Endothelial cell of umbilical vein (primary cell): ENCODE measurements around the gene CLIP2. TPM values are rescaled to one million over a fixed set of nuclear protein-coding genes. Genes with fewer than 3 reads are reported as not detected.
"Not testable (repeated sequence)": the region's sequence is repeated elsewhere in the genome, so short reads cannot be mapped to it uniquely, and the experiment has no call there.

Experiments
- BruUV-seq: library from RNA; stranded (reverse); fragments of 400-500 nt; replicated peaks from 2 replicates; lab custom pipeline; 2021; lab: Mats Ljungman, UMichigan
- CTCF ChIA-PET: fragments of 300-600, 350-600 bp; sonication (Branson Sonifier 250); formaldehyde crosslinking; loops from one replicate; lab custom pipeline; 2021; ENCODE audit warnings: antibody characterized with exemption, inconsistent platforms; lab: Charles Lee
- POLR2A ChIA-PET: fragments of 300-600, 350-600 bp; sonication (Branson Sonifier 250); formaldehyde crosslinking; loops from one replicate; lab custom pipeline; 2021; ENCODE audit warnings: antibody characterized with exemption, inconsistent platforms; lab: Charles Lee
- DNase-seq: peaks from one replicate; pipeline ENCODE4 v3.0.0-alpha.2; 2011; ENCODE audit warnings: low read depth, low spot score
- FAIRE-seq: peaks from 2 replicates; lab custom pipeline; 2011; peaks lifted over from hg19 to GRCh38; lab: Jason Lieb, UNC
- H2AFZ ChIP-seq: 2 replicates; pipeline ENCODE4 v1.6.0; 2012; ENCODE audit warnings: low read depth, low read length, control low read depth, inconsistent platforms
- H3K27ac ChIP-seq: 2 replicates; pipeline ENCODE4 v1.5.1; 2011; ENCODE audit warnings: low read depth, mild to moderate bottlenecking, control low read depth, low read length, moderate library complexity; ENCODE audit not compliant: insufficient read depth
- H3K27me3 ChIP-seq, 2 experiments: 2 replicates each; pipeline versions ENCODE4 v1.6.0 to v1.6.1; 2011; ENCODE audit warnings: low read length in 2 of 2, mixed read lengths in 1 of 2; ENCODE audit not compliant: control insufficient read depth in 2 of 2, insufficient read depth in 2 of 2
- H3K36me3 ChIP-seq, 2 experiments: 2 replicates in 1 of 2; 3 replicates in 1 of 2; pipeline ENCODE4 v1.5.1; 2011; ENCODE audit warnings: low read length in 2 of 2, mild to moderate bottlenecking in 1 of 2, moderate library complexity in 1 of 2; ENCODE audit not compliant: control insufficient read depth in 2 of 2, insufficient read depth in 2 of 2; ENCODE audit errors: extremely low read depth in 1 of 2
- H3K4me1 ChIP-seq: 3 replicates; pipeline ENCODE4 v1.5.1; 2011; ENCODE audit warnings: mild to moderate bottlenecking, low read length; ENCODE audit not compliant: control insufficient read depth, insufficient read depth; ENCODE audit errors: extremely low read depth
- H3K4me2 ChIP-seq: 2 replicates; pipeline ENCODE4 v1.6.1; 2011; ENCODE audit warnings: low read length, control low read depth, mixed read lengths; ENCODE audit not compliant: insufficient read depth
- H3K4me3 ChIP-seq, 3 experiments: fragments of 200-600 bp in 1 of 3; sonication (generic), shearing (Covaris generic) in 1 of 3; replicated peaks in 1 of 3; 2 replicates each; pipeline ENCODE4 v1.5.1; 2011 to 2016; ENCODE audit warnings: control low read depth in 3 of 3, low read length in 3 of 3, mild to moderate bottlenecking in 2 of 3, inconsistent platforms in 1 of 3, low read depth in 1 of 3, moderate library complexity in 1 of 3; ENCODE audit not compliant: insufficient read depth in 1 of 3
- H3K79me2 ChIP-seq: 2 replicates; pipeline ENCODE4 v1.6.0; 2012; ENCODE audit warnings: low read length, inconsistent platforms; ENCODE audit not compliant: control insufficient read depth, insufficient read depth
- H3K9ac ChIP-seq: replicated peaks from 2 replicates; pipeline ENCODE3; 2011; ENCODE audit warnings: low read length, control low read depth; ENCODE audit not compliant: insufficient read depth; ENCODE audit errors: extremely low read depth
- H3K9me1 ChIP-seq: replicated peaks from 3 replicates; pipeline ENCODE4 v1.6.0; 2011; ENCODE audit warnings: mild to moderate bottlenecking, low read length; ENCODE audit not compliant: control insufficient read depth, insufficient read depth; ENCODE audit errors: extremely low read depth
- H3K9me3 ChIP-seq: replicated peaks from 2 replicates; pipeline ENCODE4 v1.5.1; 2012; ENCODE audit warnings: low read length, inconsistent platforms; ENCODE audit not compliant: control insufficient read depth, insufficient read depth
- H4K20me1 ChIP-seq: replicated peaks from 2 replicates; pipeline ENCODE3; 2011; ENCODE audit warnings: mild to moderate bottlenecking, low read length; ENCODE audit not compliant: control insufficient read depth, insufficient read depth; ENCODE audit errors: extremely low read depth
- CTCF ChIP-seq, 2 donors: IDR thresholded peaks; 1 replicate in 1 of 2; 2 replicates in 1 of 2; pipeline ENCODE4 v1.5.1; 2011; ENCODE audit warnings: low read length in 2 of 2, mild to moderate bottlenecking in 2 of 2, moderate library complexity in 2 of 2, control low read depth in 1 of 2, inconsistent platforms in 1 of 2, low read depth in 1 of 2; ENCODE audit not compliant: insufficient read depth in 1 of 2; ENCODE audit errors: extremely low read depth in 1 of 2
- EZH2 ChIP-seq: IDR thresholded peaks from 2 replicates; pipeline ENCODE4 v1.6.1; 2012; ENCODE audit warnings: borderline replicate concordance, low read depth, mild to moderate bottlenecking, moderate library complexity, low read length, inconsistent platforms; ENCODE audit not compliant: severe bottlenecking
- FOS ChIP-seq: IDR thresholded peaks from 2 replicates; pipeline ENCODE4 v1.6.1; 2011; ENCODE audit warnings: mild to moderate bottlenecking, low read length, moderate library complexity, borderline replicate concordance; ENCODE audit not compliant: insufficient read depth
- GATA2 ChIP-seq: IDR thresholded peaks from 2 replicates; pipeline ENCODE4 v1.7.0; 2011; ENCODE audit warnings: low read depth, mild to moderate bottlenecking, moderate library complexity, mixed read lengths, low read length; ENCODE audit not compliant: insufficient read length, insufficient read depth
- JUN ChIP-seq: IDR thresholded peaks from 2 replicates; pipeline ENCODE4 v1.6.1; 2011; ENCODE audit warnings: borderline replicate concordance, low read depth; ENCODE audit not compliant: insufficient read length, insufficient read depth
- MAX ChIP-seq: IDR thresholded peaks from 2 replicates; pipeline ENCODE4 v1.6.1; 2011; ENCODE audit not compliant: insufficient read depth, insufficient read length
- MYC ChIP-seq: IDR thresholded peaks from one replicate; pipeline ENCODE4 v1.6.1; 2011; ENCODE audit warnings: mild to moderate bottlenecking, low read depth, low read length
- POLR2A ChIP-seq: IDR thresholded peaks from 2 replicates; pipeline ENCODE4 v1.6.1; 2012; ENCODE audit warnings: low read depth, mild to moderate bottlenecking, control low read depth, low read length
- POLR2AphosphoS5 ChIP-seq: IDR thresholded peaks from 2 replicates; pipeline ENCODE4 v1.6.1; 2012; ENCODE audit warnings: low read depth, mild to moderate bottlenecking, control low read depth, low read length, moderate library complexity; ENCODE audit not compliant: insufficient read depth
- dilution Hi-C: fragments of 300-500 bp; cut with MboI; formaldehyde crosslinking; loops from one replicate; pipeline ENCODE4 v1.15.0; 2019; ENCODE audit warnings: low sequenced_read_pairs; ENCODE audit not compliant: extremely low pct_ligation_motif_present
- intact Hi-C: fragments of 100-400 bp; cut with micrococcal nuclease; formaldehyde crosslinking; loops from one replicate; pipeline ENCODE4 v1.10.0; 2022
- polyA plus RNA-seq, 4 experiments: library from polyadenylated mRNA; depleted of rRNA in 3 of 4; stranded (reverse) in 3 of 4; unstranded in 1 of 4; fragments of >200 nt; gene quantifications; 2 replicates each; pipeline versions ENCODE4 v1.2.1 to v1.2.3, GENCODE V29; 2011 to 2012; ENCODE audit warnings: missing spikeins in 1 of 4
- total RNA-seq: library from RNA; stranded (reverse); gene quantifications from 2 replicates; pipeline ENCODE4 v1.2.3, GENCODE V29; 2021

Gene CLIP2
- total and polyA plus RNA-seq, 2 donors (not counting 3 experiments of a cell fraction or from before 2014, with no cell fraction given): 8.3 to 37.1 TPM

GRCh38 chr7:74380720-74381119 is 91.5 kb downstream of the CLIP2 start:
- H3K9ac ChIP-seq: no peak overlapping the region
- FAIRE-seq (no peak), DNase-seq (no peak)
- CTCF ChIA-PET: interaction anchor here (0.9 to 2.6 kb wide), 3 partner anchors 20 to 174 kb away, joined by 4 to 10 read pairs (median 6); no protein-coding TSS in a partner anchor
- H3K4me1 ChIP-seq: no peaks in the 10 kb centered on the region
- POLR2A ChIA-PET: interaction anchor here (1.0 kb wide), 1 partner anchor 16 kb away, joined by 4 read pairs; no protein-coding TSS in a partner anchor
- H3K27me3 ChIP-seq: no peaks in the 10 kb centered on the region
- no peak overlapping the region for H3K27ac ChIP-seq
- no peaks in the 10 kb centered on the region for H3K79me2 ChIP-seq
- no peaks in the 10 kb centered on the region for H3K9me3 ChIP-seq
- H3K36me3 ChIP-seq: peaks cover 0 to 11% of the 10 kb centered on the region in 2 experiments
- H4K20me1 ChIP-seq: no peaks in the 10 kb centered on the region
- intact Hi-C loops: no loop called here
- no peaks in the 10 kb centered on the region for H3K9me1 ChIP-seq
- H3K4me3 ChIP-seq: no peak overlapping the region
- H3K4me2 ChIP-seq: no peak overlapping the region
- dilution Hi-C loops: no loop called here
- H2AFZ ChIP-seq: no peak overlapping the region
- TF ChIP-seq GATA2 (no peak), MYC (no peak), CTCF (IDR thresholded peaks at IDR 0.05; ENCODE audit: extremely low read depth in 1 of 2, insufficient read depth in 1 of 2, low read depth in 1 of 2, low read length in 2 of 2) (no peak), POLR2A (no peak), POLR2AphosphoS5 (no peak), FOS (no peak), JUN (no peak), EZH2 (no peak), MAX (no peak)
- no TSS peak for BruUV-seq

- H4K20me1 ChIP-seq, H3K9ac ChIP-seq, FAIRE-seq, H3K4me1 ChIP-seq, H3K27ac ChIP-seq, dilution Hi-C loops, H3K27me3 ChIP-seq, H3K9me3 ChIP-seq, H3K79me2 ChIP-seq, H3K4me2 ChIP-seq, POLR2A ChIA-PET, BruUV-seq, H3K4me3 ChIP-seq, intact Hi-C loops, DNase-seq, H2AFZ ChIP-seq, H3K9me1 ChIP-seq, H3K36me3 ChIP-seq: not testable (repeated sequence)
- CTCF ChIA-PET: interaction anchor here (0.6 to 1.7 kb wide), 3 partner anchors 17 to 274 kb away, joined by 3 to 7 read pairs (median 3); partner anchors contain the start of gene GTF2I
Measured at GRCh38 chr7:74384086-74384485, 94.9 kb downstream of the CLIP2 start.

- H3K4me2 ChIP-seq, CTCF ChIA-PET, dilution Hi-C loops, H3K27ac ChIP-seq, intact Hi-C loops, BruUV-seq, H3K9ac ChIP-seq, POLR2A ChIA-PET, H3K36me3 ChIP-seq, H4K20me1 ChIP-seq, H3K79me2 ChIP-seq, H3K4me1 ChIP-seq, FAIRE-seq, H3K4me3 ChIP-seq, DNase-seq, H2AFZ ChIP-seq, H3K27me3 ChIP-seq, H3K9me3 ChIP-seq, H3K9me1 ChIP-seq: not testable (repeated sequence)
Measured at GRCh38 chr7:74384854-74385253, 95.6 kb downstream of the CLIP2 start.
